A549 (cell line): ENCODE measurements around the gene SLC39A11. TPM values are rescaled to one million over a fixed set of nuclear protein-coding genes. Genes with fewer than 3 reads are reported as not detected.

Experiments
- ATAC-seq, 2 experiments: fragments of 200-7000 bp in 1 of 2; fragments of >200 bp in 1 of 2; cut with Nextera tagmentation in 1 of 2; cut with Tn5 transposase in 1 of 2; 3 replicates each; pipeline versions ENCODE4 v1.8.0 to v1.9.1; 2018 to 2020; ENCODE audit warnings: mild to moderate bottlenecking in 1 of 2, moderate library complexity in 1 of 2
- CTCF ChIA-PET: fragments of 300-600 bp; sonication (Branson Sonifier 250); formaldehyde crosslinking; extraction: SDS; loops from one replicate; lab custom pipeline; 2021; ENCODE audit warnings: antibody characterized with exemption, inconsistent platforms; lab: Yijun Ruan, JAX
- POLR2A ChIA-PET: fragments of 350-600 bp; formaldehyde crosslinking; extraction: SDS; loops from one replicate; lab custom pipeline; 2021; ENCODE audit warnings: antibody characterized with exemption, inconsistent platforms; lab: Yijun Ruan, JAX
- DNase-seq, 2 experiments: peaks; one replicate each; pipeline versions ENCODE4 v3.0.0 to v3.0.0-alpha.2; 2011 to 2016; ENCODE audit warnings: low read depth in 1 of 2, low spot score in 1 of 2
- FAIRE-seq: peaks from 2 replicates; lab custom pipeline; 2011; peaks lifted over from hg19 to GRCh38; lab: Jason Lieb, UNC
- H3K27ac ChIP-seq, 2 experiments: fragments of >200 bp; sonication (Bioruptor Twin); formaldehyde crosslinking; 3 replicates each; pipeline ENCODE4 v1.5.1; 2016 to 2017
- H3K4me1 ChIP-seq: fragments of >200 bp; sonication (Bioruptor Twin); formaldehyde crosslinking; 3 replicates; pipeline ENCODE4 v1.6.1; 2016
- H3K4me2 ChIP-seq: fragments of >200 bp; sonication (Bioruptor Twin); formaldehyde crosslinking; 3 replicates; pipeline ENCODE4 v1.6.1; 2016
- H3K4me3 ChIP-seq: fragments of >200 bp; sonication (Bioruptor Twin); formaldehyde crosslinking; 3 replicates; pipeline ENCODE4 v1.5.1; 2016
- H3K9me3 ChIP-seq: fragments of >200 bp; sonication (Bioruptor Twin); formaldehyde crosslinking; 3 replicates; pipeline ENCODE4 v1.6.1; 2016
- CEBPB ChIP-seq, 2 experiments: fragments of >200 bp in 1 of 2; sonication (Bioruptor Twin) in 1 of 2; formaldehyde crosslinking in 1 of 2; IDR thresholded peaks; 2 replicates each; pipeline ENCODE4 v1.6.1; 2012 to 2016
- CHD4 ChIP-seq: fragments of 200-600 bp; sonication (generic); IDR thresholded peaks from 2 replicates; pipeline ENCODE4 v1.6.1; 2016; ENCODE audit warnings: antibody characterized with exemption, mild to moderate bottlenecking, borderline replicate concordance
- EHMT2 ChIP-seq: fragments of 200-600 bp; sonication (generic); IDR thresholded peaks from 2 replicates; pipeline ENCODE4 v1.6.1; 2016; ENCODE audit warnings: antibody characterized with exemption, low read depth, mild to moderate bottlenecking, moderate library complexity
- ELK1 ChIP-seq: fragments of 150-350 bp; IDR thresholded peaks from 2 replicates; pipeline ENCODE4 v1.6.1; 2014; ENCODE audit warnings: low read depth, mild to moderate bottlenecking, low read length
- ESRRA ChIP-seq: fragments of 150-350 bp; IDR thresholded peaks from 2 replicates; pipeline ENCODE4 v1.6.1; 2014; ENCODE audit warnings: mild to moderate bottlenecking, low read length, borderline replicate concordance
- FOSB ChIP-seq: fragments of 250-450 bp; sonication (Bioruptor Pico); IDR thresholded peaks from 2 replicates; pipeline ENCODE4 v1.5.0; 2020; ENCODE audit warnings: mild to moderate bottlenecking, moderate library complexity
- FOXS1 ChIP-seq: fragments of 250-450 bp; sonication (Bioruptor Pico); IDR thresholded peaks from 2 replicates; pipeline ENCODE4 v1.5.0; 2020; ENCODE audit warnings: mild to moderate bottlenecking, moderate library complexity
- HOXA7 ChIP-seq: fragments of 250-450 bp; sonication (Bioruptor Pico); IDR thresholded peaks from 2 replicates; pipeline ENCODE4 v1.5.0; 2020; ENCODE audit warnings: mild to moderate bottlenecking, moderate library complexity
- JUN ChIP-seq, 2 experiments: fragments of >200 bp; sonication (Bioruptor Twin); formaldehyde crosslinking; IDR thresholded peaks; 2 replicates in 1 of 2; 3 replicates in 1 of 2; pipeline ENCODE4 v1.6.1; 2016 to 2017
- KDM1A ChIP-seq: fragments of 200-600 bp; sonication (generic); IDR thresholded peaks from 2 replicates; pipeline ENCODE4 v1.6.1; 2016; ENCODE audit warnings: low read depth, mild to moderate bottlenecking
- MAFK ChIP-seq: fragments of 450-650 bp; IDR thresholded peaks from 2 replicates; pipeline ENCODE4 v1.6.1; 2014; ENCODE audit not compliant: partially characterized antibody
- MYC ChIP-seq: IDR thresholded peaks from 2 replicates; pipeline ENCODE4 v1.6.1; 2012; ENCODE audit warnings: mild to moderate bottlenecking, inconsistent platforms, low read length, improper control_type of control experiment, borderline replicate concordance
- NFE2L2 ChIP-seq: fragments of 150-350 bp; conservative IDR thresholded peaks from 2 replicates; pipeline ENCODE4 v1.6.1; 2014; ENCODE audit warnings: low read length
- PBX3 ChIP-seq: IDR thresholded peaks from 2 replicates; pipeline ENCODE4 v1.6.1; 2012
- RFX5 ChIP-seq: fragments of 450-650 bp; IDR thresholded peaks from 2 replicates; pipeline ENCODE4 v1.7.1; 2014; ENCODE audit warnings: antibody characterized with exemption, mild to moderate bottlenecking, moderate library complexity
- RNF2 ChIP-seq: fragments of 200-600 bp; sonication (generic); IDR thresholded peaks from 2 replicates; pipeline ENCODE4 v1.6.1; 2016; ENCODE audit warnings: low read depth, mild to moderate bottlenecking, antibody characterized with exemption, moderate library complexity, borderline replicate concordance
- SREBF2 ChIP-seq: fragments of 450-650 bp; IDR thresholded peaks from 2 replicates; pipeline ENCODE4 v1.6.1; 2014; ENCODE audit warnings: mild to moderate bottlenecking, moderate library complexity
- USF2 ChIP-seq: fragments of 450-650 bp; IDR thresholded peaks from 2 replicates; pipeline ENCODE4 v1.6.1; 2014; ENCODE audit warnings: antibody characterized with exemption
- ZC3H11A ChIP-seq: fragments of 450-650 bp; IDR thresholded peaks from 2 replicates; pipeline ENCODE4 v1.6.1; 2014; ENCODE audit warnings: antibody characterized with exemption, mild to moderate bottlenecking
- ZSCAN20 ChIP-seq: fragments of 250-450 bp; sonication (Bioruptor Pico); IDR thresholded peaks from 2 replicates; pipeline ENCODE4 v1.8.0; 2022; ENCODE audit warnings: mild to moderate bottlenecking, moderate library complexity
- WGBS: methylation state at CpG from one replicate; pipeline ENCODE4 v1.1.6; 2017; ENCODE audit errors: missing lambda C conversion rate; 5-methylcytosine and 5-hydroxymethylcytosine counted together
- polyA plus RNA-seq, 4 experiments: library from polyadenylated mRNA; depleted of rRNA in 3 of 4; stranded (reverse); fragments of >200 nt; fragmentation: RNase III in 1 of 4; extraction: RNeasy Plus Mini Kit Qiagen cat#74134 plus additional on column Dnase treatment in 1 of 4; gene quantifications; 2 replicates in 3 of 4; 3 replicates in 1 of 4; pipeline ENCODE4 v1.2.3, GENCODE V29; 2011 to 2017
- TF ChIP-seq, protein P1 (sequence below): IDR thresholded peaks from 2 replicates; pipeline ENCODE4 v1.6.1; 2012
- TF ChIP-seq, protein P2 (sequence below): fragments of >200 bp; sonication (Bioruptor Twin); formaldehyde crosslinking; IDR thresholded peaks from 3 replicates; pipeline ENCODE4 v1.5.1; 2016
- TF ChIP-seq, protein P3 (sequence below): fragments of >200 bp; sonication (Bioruptor Twin); formaldehyde crosslinking; IDR thresholded peaks from 3 replicates; pipeline ENCODE4 v1.6.1; 2016
- TF ChIP-seq, protein P4 (sequence below): fragments of 250-450 bp; sonication (Bioruptor Pico); IDR thresholded peaks from 2 replicates; pipeline ENCODE4 v1.5.0; 2021; ENCODE audit warnings: mild to moderate bottlenecking, moderate library complexity, borderline replicate concordance

The SLC39A11 gene
- polyA plus RNA-seq, 2 of the 4 experiments (the other 2 are of a cell fraction): 18.4 to 25.2 TPM

DNA sequence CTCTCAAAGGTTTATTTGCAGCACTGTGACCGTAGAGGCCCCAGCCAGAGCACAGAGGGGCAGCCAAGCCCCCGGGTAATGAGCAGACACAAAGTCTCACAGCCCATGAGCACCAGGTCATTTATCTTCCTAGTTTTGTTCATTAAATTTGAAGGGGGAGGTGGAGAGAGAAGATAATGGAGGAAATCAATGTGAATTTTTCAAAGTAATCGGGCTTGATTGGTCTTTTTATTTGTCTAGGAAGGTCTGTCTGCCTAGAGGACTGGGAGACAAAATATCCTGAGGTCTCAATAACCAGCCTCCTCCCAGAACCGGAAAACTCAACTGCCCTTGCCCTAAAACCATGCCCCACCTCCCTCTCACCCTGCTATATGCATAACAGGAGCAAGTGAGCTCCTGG is 189.0 kb downstream of the SLC39A11 start (continued):
- TF ChIP-seq PBX3 (no peak), KDM1A (no peak), ZC3H11A (no peak), CEBPB (IDR thresholded peaks at IDR 0.05) (no peak)

- FAIRE-seq: no peak
- 91% methylated on average over 3 of the region's 3 CpGs for WGBS
Observed at GRCh38 chr17:72901657-72902056, 190.8 kb downstream of the SLC39A11 start.

DNA sequence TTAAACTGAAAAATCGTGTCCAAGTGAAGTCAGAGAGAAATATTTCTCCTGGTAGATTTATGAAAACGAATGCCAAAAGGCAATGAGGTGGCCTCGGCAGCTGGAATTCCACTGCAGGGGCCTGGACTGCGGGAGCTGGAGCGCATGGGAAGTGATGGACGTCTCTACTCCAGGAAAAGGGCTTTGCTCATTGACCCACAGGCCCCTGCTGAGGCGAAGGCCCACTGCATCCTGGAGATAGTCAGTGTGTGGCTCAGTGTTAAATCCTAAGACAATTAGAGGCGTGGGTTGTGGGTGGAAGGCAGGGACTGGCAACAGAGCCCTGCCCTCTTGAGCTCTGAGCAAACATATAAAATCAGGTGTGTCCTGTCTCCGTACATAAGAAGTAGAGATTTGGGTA is 191.4 kb downstream of the SLC39A11 start:
- WGBS: 72% methylated on average over 9 of the region's 9 CpGs
- no peak for FAIRE-seq
- POLR2A ChIA-PET: no interaction called here

More at GRCh38 chr17:72901657-72902056, 190.8 kb downstream of the SLC39A11 start:
- no peak for DNase-seq
- H3K27ac ChIP-seq: no peak overlapping the region
- H3K4me3 ChIP-seq: no peak overlapping the region
- H3K4me2 ChIP-seq: no peak overlapping the region
- ChIA-PET CTCF (interaction anchor here (1.5 kb wide), 1 partner anchor 118 kb away, joined by 3 read pairs; no protein-coding TSS in a partner anchor), POLR2A (no interaction called here)
- H3K4me1 ChIP-seq: no peaks in the 10 kb centered on the region
- TF ChIP-seq HOXA7 (CRISPR knock-in tag) (no peak), ELK1 (no peak), RFX5 (no peak)
- ATAC-seq: no peak
- H3K9me3 ChIP-seq: no peaks in the 10 kb centered on the region

DNA sequence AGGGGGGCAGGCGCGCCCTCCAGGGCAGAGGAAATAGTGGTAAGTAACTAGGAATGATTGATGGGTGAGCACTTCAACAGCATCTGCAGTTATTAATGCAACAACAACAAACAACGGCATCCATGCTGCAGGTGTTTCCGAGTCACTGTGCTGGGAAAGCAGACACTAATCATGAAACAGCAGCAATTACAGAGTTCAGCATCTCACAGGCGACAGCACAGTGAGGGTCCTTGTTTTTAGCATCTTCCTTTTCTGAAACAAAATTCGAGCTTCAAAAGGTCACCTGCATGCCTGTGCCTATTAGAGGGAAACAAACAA is 191.9 kb downstream of the SLC39A11 start:
- Histone ChIP-seq H3K4me3 (no peak overlapping the region), H3K27ac (no peak overlapping the region), H3K9me3 (no peaks in the 10 kb centered on the region), H3K4me2 (no peak overlapping the region), H3K4me1 (no peaks in the 10 kb centered on the region)
- FAIRE-seq: no peak
- ChIA-PET POLR2A (no interaction called here), CTCF (interaction anchor here (1.5 kb wide), 1 partner anchor 117 kb away, joined by 3 read pairs; no protein-coding TSS in a partner anchor)
- DNase-seq: no peak
- 75% methylated on average over 6 of the region's 6 CpGs for WGBS
- ATAC-seq: no peak
- TF ChIP-seq RFX5 (no peak), ZSCAN20 (CRISPR knock-in tag) (no peak), MYC (no peak), KDM1A (no peak), PBX3 (no peak), EHMT2 (no peak), MAFK (no peak), ESRRA (no peak), CHD4 (no peak)
- TF ChIP-seq, protein P1, sequence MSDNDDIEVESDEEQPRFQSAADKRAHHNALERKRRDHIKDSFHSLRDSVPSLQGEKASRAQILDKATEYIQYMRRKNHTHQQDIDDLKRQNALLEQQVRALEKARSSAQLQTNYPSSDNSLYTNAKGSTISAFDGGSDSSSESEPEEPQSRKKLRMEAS: no peak
- TF ChIP-seq, protein P2, sequence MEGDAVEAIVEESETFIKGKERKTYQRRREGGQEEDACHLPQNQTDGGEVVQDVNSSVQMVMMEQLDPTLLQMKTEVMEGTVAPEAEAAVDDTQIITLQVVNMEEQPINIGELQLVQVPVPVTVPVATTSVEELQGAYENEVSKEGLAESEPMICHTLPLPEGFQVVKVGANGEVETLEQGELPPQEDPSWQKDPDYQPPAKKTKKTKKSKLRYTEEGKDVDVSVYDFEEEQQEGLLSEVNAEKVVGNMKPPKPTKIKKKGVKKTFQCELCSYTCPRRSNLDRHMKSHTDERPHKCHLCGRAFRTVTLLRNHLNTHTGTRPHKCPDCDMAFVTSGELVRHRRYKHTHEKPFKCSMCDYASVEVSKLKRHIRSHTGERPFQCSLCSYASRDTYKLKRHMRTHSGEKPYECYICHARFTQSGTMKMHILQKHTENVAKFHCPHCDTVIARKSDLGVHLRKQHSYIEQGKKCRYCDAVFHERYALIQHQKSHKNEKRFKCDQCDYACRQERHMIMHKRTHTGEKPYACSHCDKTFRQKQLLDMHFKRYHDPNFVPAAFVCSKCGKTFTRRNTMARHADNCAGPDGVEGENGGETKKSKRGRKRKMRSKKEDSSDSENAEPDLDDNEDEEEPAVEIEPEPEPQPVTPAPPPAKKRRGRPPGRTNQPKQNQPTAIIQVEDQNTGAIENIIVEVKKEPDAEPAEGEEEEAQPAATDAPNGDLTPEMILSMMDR: no peak
- TF ChIP-seq, protein P3, sequence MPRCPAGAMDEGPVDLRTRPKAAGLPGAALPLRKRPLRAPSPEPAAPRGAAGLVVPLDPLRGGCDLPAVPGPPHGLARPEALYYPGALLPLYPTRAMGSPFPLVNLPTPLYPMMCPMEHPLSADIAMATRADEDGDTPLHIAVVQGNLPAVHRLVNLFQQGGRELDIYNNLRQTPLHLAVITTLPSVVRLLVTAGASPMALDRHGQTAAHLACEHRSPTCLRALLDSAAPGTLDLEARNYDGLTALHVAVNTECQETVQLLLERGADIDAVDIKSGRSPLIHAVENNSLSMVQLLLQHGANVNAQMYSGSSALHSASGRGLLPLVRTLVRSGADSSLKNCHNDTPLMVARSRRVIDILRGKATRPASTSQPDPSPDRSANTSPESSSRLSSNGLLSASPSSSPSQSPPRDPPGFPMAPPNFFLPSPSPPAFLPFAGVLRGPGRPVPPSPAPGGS: no peak

More for the DNA sequence above, 191.4 kb downstream of the SLC39A11 start:
- no peak overlapping the region for H3K4me2 ChIP-seq
- DNase-seq (no peak), ATAC-seq (no peak)
- no peaks in the 10 kb centered on the region for H3K4me1 ChIP-seq
- H3K27ac ChIP-seq: no peak overlapping the region
- CTCF ChIA-PET: interaction anchor here (1.5 kb wide), 1 partner anchor 118 kb away, joined by 3 read pairs; no protein-coding TSS in a partner anchor
- no peak overlapping the region for H3K4me3 ChIP-seq
- H3K9me3 ChIP-seq: no peaks in the 10 kb centered on the region
- TF ChIP-seq, protein P4, sequence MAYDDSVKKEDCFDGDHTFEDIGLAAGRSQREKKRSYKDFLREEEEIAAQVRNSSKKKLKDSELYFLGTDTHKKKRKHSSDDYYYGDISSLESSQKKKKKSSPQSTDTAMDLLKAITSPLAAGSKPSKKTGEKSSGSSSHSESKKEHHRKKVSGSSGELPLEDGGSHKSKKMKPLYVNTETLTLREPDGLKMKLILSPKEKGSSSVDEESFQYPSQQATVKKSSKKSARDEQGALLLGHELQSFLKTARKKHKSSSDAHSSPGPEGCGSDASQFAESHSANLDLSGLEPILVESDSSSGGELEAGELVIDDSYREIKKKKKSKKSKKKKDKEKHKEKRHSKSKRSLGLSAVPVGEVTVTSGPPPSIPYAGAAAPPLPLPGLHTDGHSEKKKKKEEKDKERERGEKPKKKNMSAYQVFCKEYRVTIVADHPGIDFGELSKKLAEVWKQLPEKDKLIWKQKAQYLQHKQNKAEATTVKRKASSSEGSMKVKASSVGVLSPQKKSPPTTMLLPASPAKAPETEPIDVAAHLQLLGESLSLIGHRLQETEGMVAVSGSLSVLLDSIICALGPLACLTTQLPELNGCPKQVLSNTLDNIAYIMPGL (CRISPR knock-in tag): no peak
- TF ChIP-seq USF2 (no peak), FOSB (CRISPR knock-in tag) (no peak), FOXS1 (CRISPR knock-in tag) (no peak), NFE2L2 (no peak), JUN (IDR thresholded peaks at IDR 0.05) (no peak), SREBF2 (no peak), RNF2 (no peak)
